GM23338 (cell line): ENCODE data around the gene FAM47E. TPM values are rescaled to one million over a fixed set of nuclear protein-coding genes. Genes with fewer than 3 reads are reported as not detected.

Experiments used
- CTCF ChIP-seq, 2 experiments: fragments of 200-600 bp in 1 of 2; sonication (generic) in 1 of 2; conservative IDR thresholded peaks; 2 replicates each; pipeline versions ENCODE4 v1.5.1 to v1.6.1; 2016 to 2017; ENCODE audit warnings: antibody characterized with exemption in 2 of 2, low read depth in 2 of 2, mild to moderate bottlenecking in 2 of 2, moderate library complexity in 1 of 2
- EZH2 ChIP-seq: fragments of 200-600 bp; sonication (generic); IDR thresholded peaks from one replicate; pipeline ENCODE4 v1.8.0; 2017; ENCODE audit warnings: antibody characterized with exemption, mild to moderate bottlenecking, low read depth; ENCODE audit not compliant: unreplicated experiment
- POLR2AphosphoS5 ChIP-seq: IDR thresholded peaks from 2 replicates; pipeline ENCODE4 v1.6.1; 2016; ENCODE audit warnings: antibody characterized with exemption, low read depth
- REST ChIP-seq: IDR thresholded peaks from one replicate; pipeline ENCODE4 v1.6.1; 2018; ENCODE audit warnings: antibody characterized with exemption; ENCODE audit not compliant: unreplicated experiment
- ZNF462 ChIP-seq: fragments of 250-450 bp; sonication (Bioruptor Pico); IDR thresholded peaks from 2 replicates; pipeline ENCODE4 v1.5.0; 2020; ENCODE audit warnings: mild to moderate bottlenecking, moderate library complexity
- polyA plus RNA-seq: library from polyadenylated mRNA; unstranded; fragments of >200 nt; fragmentation: Nextera tagmentation; extraction: Ambion mirVana; gene quantifications from 2 replicates; pipeline ENCODE4 v1.2.1, GENCODE V29; 2016
- total RNA-seq: library from RNA; depleted of rRNA; stranded (reverse); fragments of >200 nt; shearing (Covaris generic); gene quantifications from 2 replicates; pipeline ENCODE4 v1.2.3, GENCODE V29; 2014

Gene FAM47E
- total and polyA plus RNA-seq, 2 experiments from 2014 or later = 0.66 to 2.3 TPM

- TF ChIP-seq ZNF462 (CRISPR knock-in tag) = no peak
- TF ChIP-seq EZH2 = no peak
- no peak for TF ChIP-seq POLR2AphosphoS5
- no peak for TF ChIP-seq REST
- no peak for TF ChIP-seq CTCF (conservative IDR thresholded peaks at IDR 0.05; ENCODE audit: low read depth in 2 of 2)
These were observed 60.9 kb downstream of the FAM47E start (continued) for GRCh38 chr4:76312457-76312856.
